Esophagus squamous epithelium (tissue), 4 donors: ENCODE results near the gene BBOX1.

Experiments
- CTCF ChIP-seq, 6 experiments: fragments of 450-650 bp in 4 of 6; fragments of 200-600 bp in 2 of 6; sonication (generic) in 2 of 6; IDR thresholded peaks; one replicate each; pipeline ENCODE4 v1.5.1; 2016 to 2019; ENCODE audit warnings: antibody characterized with exemption in 6 of 6, mild to moderate bottlenecking in 4 of 6, moderate library complexity in 4 of 6
- POLR2A ChIP-seq, 4 donors: fragments of 450-650 bp; IDR thresholded peaks; one replicate each; pipeline ENCODE4 v1.6.1; 2017; ENCODE audit warnings: antibody characterized with exemption in 4 of 4, mild to moderate bottlenecking in 4 of 4, moderate library complexity in 3 of 4

GRCh38 chr11:27153136-27153535 is 112.5 kb downstream of the BBOX1 start:
- TF ChIP-seq CTCF (IDR thresholded peaks at IDR 0.05) = no peak
- no peak for TF ChIP-seq POLR2A (IDR thresholded peaks at IDR 0.05)
